Stimulated activated CD8-positive, alpha-beta memory T cell treated with anti-CD3 and anti-CD28 coated beads, Interleukin-7, amount 100 ng/mL, for 1 hour (primary cell): ENCODE data around the gene KREMEN1.
"Not testable (repeated sequence)": the region's sequence is repeated elsewhere in the genome, so short reads cannot be mapped to it uniquely, and the experiment has no call there.

Experiments used
- DNase-seq, 2 donors: peaks; one replicate each; pipeline ENCODE4 v3.0.0-alpha.2; 2020; ENCODE audit warnings: low read depth in 2 of 2

Gene KREMEN1

GRCh38 chr22:29072979-29073617 is at the start of gene KREMEN1:
Gene KREMEN1, plus strand, starts transcription at chr22:29073035. Its CDS starts 96 bp downstream, at chr22:29073131.
- no peak for DNase-seq

- DNase-seq, result no peak
Measured at GRCh38 chr22:29023172-29023796, 49.6 kb upstream of the KREMEN1 start.

GRCh38 chr22:29026579-29026978 is 46.3 kb upstream of the KREMEN1 start:
- DNase-seq, result no peak

DNA sequence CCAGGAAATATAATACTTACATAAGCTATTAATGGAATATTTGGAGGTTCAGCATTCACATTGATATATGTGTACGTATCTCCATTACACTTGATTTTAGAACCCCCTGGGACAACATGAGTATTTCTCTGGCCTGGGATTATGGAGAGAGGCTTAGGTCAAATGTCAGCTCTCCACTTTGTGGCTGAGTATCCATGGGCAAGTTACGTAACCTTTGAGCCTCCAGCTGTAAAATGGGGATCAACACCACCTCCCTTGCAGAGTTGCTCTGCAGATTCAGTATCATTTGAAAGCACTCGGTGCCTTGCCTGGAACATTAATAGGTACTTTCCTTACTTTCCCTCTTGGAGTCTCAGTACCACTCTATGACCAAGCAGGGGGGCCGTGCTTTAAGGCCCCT is 44.4 kb upstream of the KREMEN1 start:
- DNase-seq, result no peak

- DNase-seq, result no peak
Measured at GRCh38 chr22:29029202-29030000, 43.4 kb upstream of the KREMEN1 start.

- no peak for DNase-seq
Measured at GRCh38 chr22:29030016-29030617, 42.7 kb upstream of the KREMEN1 start.

- no peak for DNase-seq
Measured at GRCh38 chr22:29030618-29031226, 42.1 kb upstream of the KREMEN1 start.

DNA sequence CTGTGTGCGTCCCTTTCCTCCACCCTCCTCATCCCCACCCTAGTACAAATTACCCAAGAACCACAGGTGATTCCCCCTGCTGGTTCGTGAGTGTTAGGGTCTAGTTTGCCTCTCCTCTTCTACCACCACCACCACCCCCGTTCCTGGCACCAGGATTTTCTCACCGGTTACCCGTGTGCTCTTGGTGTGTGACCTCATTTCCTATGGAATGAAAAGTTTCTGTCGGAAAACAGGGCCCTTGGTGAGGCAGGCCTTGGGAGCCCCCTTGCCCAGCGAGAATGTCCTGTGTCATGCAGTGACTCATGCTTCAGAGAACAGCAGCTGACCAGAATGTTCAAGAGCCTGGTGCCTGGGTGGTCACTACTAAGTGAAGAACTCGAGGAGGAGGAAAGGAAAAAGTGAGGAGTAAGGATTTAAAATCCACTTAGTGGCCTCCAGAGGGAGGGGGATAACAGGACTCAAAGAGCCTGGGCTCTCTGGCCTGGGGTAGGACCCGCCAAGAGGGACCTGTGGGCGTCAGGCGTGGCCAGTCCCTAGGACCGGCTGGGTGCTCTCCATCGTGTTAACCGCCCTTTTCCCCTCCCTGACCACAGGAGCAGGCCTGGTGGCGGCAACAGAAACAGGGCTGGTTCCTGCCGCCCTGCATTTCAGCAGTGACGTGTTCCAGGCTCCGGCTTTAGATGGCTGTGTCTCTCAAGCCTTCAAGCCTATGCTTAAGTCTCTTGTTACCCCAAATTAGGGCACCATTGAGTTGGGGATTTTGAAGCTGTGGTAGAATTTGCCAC is 41.4 kb upstream of the KREMEN1 start:
- DNase-seq, result no peak

DNA sequence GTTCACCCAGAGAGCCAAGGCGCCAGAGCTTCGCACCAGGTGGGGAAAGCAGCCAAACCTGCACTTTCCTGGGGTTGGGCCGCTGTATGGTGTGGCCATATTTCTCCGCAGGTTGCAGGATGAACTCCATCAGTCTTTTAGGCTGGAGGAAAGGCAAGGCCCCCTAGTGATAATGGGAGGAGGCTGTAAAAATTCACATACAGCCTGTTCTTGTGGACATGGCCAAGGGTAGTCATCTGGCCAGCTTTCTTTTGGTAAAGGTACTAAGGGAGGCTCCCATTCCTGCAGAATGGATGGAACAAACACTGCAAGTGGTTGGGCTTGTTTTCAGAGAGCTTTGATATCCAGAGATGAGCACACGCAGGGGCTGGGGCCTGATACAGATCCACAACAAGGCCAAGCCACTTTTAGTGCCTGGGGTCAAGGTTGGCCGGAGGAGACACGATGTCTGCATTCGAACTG is 40.8 kb upstream of the KREMEN1 start:
- DNase-seq, result no peak

GRCh38 chr22:29032584-29032983 is 40.3 kb upstream of the KREMEN1 start:
- no peak for DNase-seq

GRCh38 chr22:29037340-29037932 is 35.4 kb upstream of the KREMEN1 start:
- no peak for DNase-seq

DNA sequence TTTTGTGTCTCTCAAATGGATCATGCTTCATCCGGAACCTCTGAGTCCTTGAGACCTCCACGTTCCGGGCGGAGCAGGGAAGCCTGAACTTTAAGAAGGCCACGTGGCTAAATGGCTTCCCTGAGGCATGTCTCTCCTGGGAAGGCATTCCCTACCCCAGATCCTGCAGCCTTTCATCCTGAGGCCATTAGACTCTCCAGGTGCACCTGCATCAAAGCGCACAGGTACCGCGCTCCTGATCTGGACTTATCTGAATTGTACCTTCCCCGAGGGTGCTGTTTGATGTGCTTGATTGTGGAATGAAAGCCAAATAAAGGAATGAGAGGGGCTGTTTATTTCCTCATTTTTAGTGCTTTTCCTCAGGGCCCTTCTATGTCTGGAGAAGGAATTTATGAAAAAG is 33.7 kb upstream of the KREMEN1 start:
- DNase-seq, result no peak

GRCh38 chr22:29039684-29040083 is 33.2 kb upstream of the KREMEN1 start:
- DNase-seq, result not testable (repeated sequence)

DNA sequence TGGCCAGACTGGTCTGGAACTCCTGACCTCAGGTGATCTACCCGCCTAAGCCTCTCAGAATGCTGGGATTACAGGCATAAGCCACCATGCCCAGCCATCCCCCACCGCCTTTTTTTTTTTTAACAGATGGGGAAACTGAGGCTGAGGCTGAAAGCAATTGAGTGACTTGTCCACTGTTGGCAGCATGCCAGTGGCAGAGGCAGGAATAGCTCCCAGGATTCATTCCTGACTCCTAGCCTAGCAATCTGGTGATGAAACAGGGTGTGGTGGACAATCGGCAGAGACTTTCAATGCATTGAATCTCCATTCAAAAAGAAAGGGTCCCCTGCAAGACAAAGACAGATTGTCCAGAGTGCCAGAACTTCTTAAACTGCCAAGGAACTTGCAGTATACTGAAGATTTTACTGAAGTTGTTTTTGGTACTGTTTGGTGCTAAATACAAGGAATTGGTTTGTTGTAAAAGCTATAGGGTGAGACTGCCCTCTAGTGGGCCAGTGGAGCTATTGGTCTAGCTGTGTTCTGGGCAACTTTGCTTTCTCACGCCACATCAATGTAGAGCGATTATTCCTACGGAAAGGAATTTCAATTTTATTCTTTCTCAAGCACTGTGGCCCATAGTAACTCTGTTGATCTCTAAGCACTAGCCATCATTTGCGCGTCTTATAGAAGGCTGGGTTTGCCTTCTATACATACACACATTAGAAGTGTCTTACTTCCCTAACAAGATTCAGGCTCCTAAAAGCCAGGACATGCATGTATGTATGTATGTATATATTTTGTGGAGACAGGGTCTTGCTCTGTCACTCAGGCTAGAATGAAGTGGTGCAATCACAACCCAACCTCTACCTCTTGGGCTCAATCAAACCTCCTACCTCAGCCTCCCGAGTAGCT is 32.2 kb upstream of the KREMEN1 start:
- peak; percentile 9 to 38 for DNase-seq

DNA sequence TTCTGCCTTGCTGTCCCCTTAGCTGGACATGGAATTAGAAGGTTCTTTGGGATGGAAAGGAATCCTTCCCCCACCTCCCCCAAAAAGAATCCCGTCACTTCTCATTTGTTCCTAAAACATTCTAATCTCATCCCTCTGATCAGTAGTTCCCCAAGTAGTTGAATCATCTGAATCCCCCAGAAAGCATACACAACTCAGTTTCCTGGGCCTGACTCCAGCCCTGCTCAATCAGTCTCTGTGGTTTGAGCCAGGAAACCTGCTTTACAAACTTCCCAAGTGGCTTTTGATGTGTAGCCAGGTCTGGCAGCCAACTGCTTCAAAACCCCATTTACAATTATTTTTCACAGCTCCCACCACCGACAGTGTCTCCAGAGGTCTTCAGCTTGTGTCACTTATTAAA is 31.4 kb upstream of the KREMEN1 start:
- DNase-seq, result no peak

DNA sequence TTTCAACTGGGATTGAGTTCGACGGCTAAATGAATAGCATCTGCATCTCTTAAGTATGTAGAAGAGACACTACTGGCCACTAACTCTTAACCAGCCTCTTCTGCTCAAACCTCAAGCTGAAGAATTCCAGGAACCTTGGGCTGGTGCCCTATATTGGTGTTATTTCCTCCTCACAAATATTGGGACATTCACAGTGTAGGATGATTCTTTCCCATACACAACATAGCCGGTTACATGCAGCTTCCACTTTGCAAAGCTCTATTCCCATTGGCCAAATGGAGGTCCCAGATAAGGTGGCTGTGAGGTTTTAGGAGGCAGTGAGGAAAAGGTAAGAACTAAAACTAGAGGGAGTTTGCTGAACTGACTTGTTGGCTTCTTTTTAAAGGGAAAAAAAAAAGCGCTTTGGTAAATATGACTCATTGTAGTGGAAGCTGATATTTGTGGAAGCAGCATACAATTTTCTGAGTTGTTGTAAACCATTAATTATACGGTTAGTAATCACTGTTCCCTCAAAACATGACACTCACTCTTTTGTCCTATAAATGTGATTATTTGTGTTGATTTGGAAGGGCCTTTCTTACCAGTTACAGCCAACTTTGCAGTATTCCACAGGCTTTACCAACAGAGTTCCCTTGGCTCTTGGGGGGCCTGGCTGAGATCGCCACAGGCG is 28.8 kb upstream of the KREMEN1 start:
- DNase-seq, result no peak

DNA sequence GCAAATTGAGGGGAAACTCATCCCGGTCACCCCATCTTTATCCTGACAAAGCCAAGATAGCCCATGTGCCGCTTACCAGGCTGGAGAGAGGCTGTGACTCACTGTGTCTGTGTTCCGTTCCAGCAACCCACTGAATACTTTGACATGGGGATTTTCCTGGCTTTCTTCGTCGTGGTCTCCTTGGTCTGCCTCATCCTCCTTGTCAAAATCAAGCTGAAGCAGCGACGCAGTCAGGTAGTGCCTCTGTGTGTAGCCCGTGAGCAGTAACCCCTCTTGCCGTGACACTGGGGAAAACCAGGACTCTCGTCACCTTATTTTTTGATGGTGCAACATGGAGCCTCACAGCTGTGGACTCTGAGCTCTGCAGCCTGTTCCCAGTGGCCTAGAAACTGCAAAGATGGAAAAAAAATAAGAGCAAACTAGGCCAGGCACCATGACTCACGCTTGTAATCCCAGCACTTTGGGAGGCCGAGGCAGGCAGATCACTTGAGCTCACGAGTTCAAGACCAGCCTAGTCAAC is 28.1 kb upstream of the KREMEN1 start:
- DNase-seq, result no peak

DNA sequence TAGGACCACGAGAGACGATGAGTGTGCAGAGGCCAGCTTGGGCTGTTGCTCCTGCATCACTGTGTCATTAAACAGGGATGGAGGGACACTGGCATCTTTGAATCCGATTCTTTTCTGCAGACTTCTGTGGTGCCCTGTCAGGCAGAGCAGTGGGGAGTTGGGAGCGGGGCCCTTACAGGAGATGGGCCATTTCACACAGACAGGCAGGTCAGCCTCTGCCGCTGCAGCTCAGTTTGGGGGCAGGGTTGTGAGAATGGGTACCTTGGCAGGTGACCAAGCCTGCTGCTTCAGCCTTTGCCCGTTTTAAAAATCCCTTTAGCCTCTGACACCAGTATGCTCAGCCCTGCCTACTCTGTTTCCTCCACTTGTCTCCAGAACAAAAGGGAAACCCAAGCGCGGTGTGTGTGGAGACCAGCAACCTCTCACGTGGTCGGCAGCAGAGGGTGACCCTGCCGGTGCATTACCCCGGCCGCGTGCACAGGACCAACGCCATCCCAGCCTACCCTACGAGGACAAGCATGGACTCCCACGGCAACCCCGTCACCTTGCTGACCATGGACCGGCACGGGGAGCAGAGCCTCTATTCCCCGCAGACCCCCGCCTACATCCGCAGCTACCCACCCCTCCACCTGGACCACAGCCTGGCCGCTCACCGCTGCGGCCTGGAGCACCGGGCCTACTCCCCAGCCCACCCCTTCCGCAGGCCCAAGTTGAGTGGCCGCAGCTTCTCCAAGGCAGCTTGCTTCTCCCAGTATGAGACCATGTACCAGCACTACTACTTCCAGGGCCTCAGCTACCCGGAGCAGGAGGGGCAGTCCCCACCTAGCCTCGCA is 23.8 kb upstream of the KREMEN1 start:
- DNase-seq, result no peak
